Transverse colon (tissue), 4 donors: Measurements from ENCODE around the gene IKZF2. TPM values are rescaled to one million over a fixed set of nuclear protein-coding genes. Genes with fewer than 3 reads are reported as not detected.

Source experiments
- DNase-seq: peaks from one replicate; pipeline ENCODE4 v3.0.0-alpha.2; 2019
- H3K27ac ChIP-seq, 4 donors: fragments of 200-600 bp; sonication (generic); 2 replicates each; pipeline ENCODE4 v1.5.1; 2016 to 2018; ENCODE audit warnings: inconsistent platforms in 4 of 4
- H3K27me3 ChIP-seq: fragments of 200-600 bp; sonication (generic); 2 replicates; pipeline ENCODE4 v1.5.1; 2017; ENCODE audit warnings: inconsistent platforms
- H3K36me3 ChIP-seq, 4 donors: fragments of 200-600 bp; sonication (generic); 2 replicates each; pipeline ENCODE4 v1.5.1; 2017 to 2019; ENCODE audit warnings: inconsistent platforms in 4 of 4
- H3K4me1 ChIP-seq, 4 donors: fragments of 200-600 bp; sonication (generic); 2 replicates each; pipeline ENCODE4 v1.5.1; 2017 to 2020; ENCODE audit warnings: inconsistent platforms in 4 of 4
- H3K4me3 ChIP-seq, 4 donors: fragments of 200-600 bp; sonication (generic); 1 replicate in 1 of 4; 2 replicates in 3 of 4; pipeline versions ENCODE4 v1.5.1 to v1.6.1; 2017 to 2019; ENCODE audit warnings: inconsistent platforms in 4 of 4
- H3K9me3 ChIP-seq, 2 donors: fragments of 200-600 bp; sonication (generic); 2 replicates each; pipeline ENCODE4 v1.5.1; 2017 to 2019; ENCODE audit warnings: inconsistent platforms in 2 of 2
- EP300 ChIP-seq: sonication (generic); formaldehyde crosslinking; IDR thresholded peaks from one replicate; pipeline ENCODE4 v1.6.1; 2017; ENCODE audit warnings: antibody characterized with exemption, low read depth
- POLR2A ChIP-seq: fragments of 450-650 bp; IDR thresholded peaks from one replicate; pipeline ENCODE4 v1.6.1; 2016; ENCODE audit warnings: antibody characterized with exemption, mild to moderate bottlenecking, moderate library complexity
- POLR2AphosphoS5 ChIP-seq, 3 donors: sonication (generic); formaldehyde crosslinking; IDR thresholded peaks; one replicate each; pipeline ENCODE4 v1.6.1; 2016; ENCODE audit warnings: antibody characterized with exemption in 3 of 3
- WGBS, 2 donors: methylation state at CpG; one replicate each; pipeline ENCODE4 v1.1.5; 2018; ENCODE audit warnings: low coverage in 1 of 2; 5-methylcytosine and 5-hydroxymethylcytosine counted together
- in situ Hi-C, 4 donors: fragments of 200-750 bp; cut with MboI; loops; one replicate each; pipeline versions ENCODE4 v1.15.0 to v1.15.1; 2017; ENCODE audit warnings: low sequenced_read_pairs in 3 of 4, low pct_ligation_motif_present in 1 of 4, low pct_unique_long_range_greater_than_20kb in 1 of 4
- intact Hi-C: fragments of 100-400 bp; cut with DNase I; formaldehyde crosslinking; loops from one replicate; pipeline ENCODE4 v1.15.1; 2023; ENCODE audit warnings: low total_unique reads
- total RNA-seq, 4 donors: library from RNA; depleted of rRNA; stranded (reverse); fragments of >200 nt; gene quantifications; one replicate each; pipeline ENCODE4 v1.1.0, GENCODE V29; 2016
- TF ChIP-seq, protein P1 (sequence below), 5 experiments: fragments of 200-600 bp in 3 of 5; fragments of 450-650 bp in 2 of 5; sonication (generic) in 3 of 5; IDR thresholded peaks; 1 replicate in 2 of 5; 2 replicates in 3 of 5; pipeline ENCODE4 v1.5.1; 2016 to 2017; ENCODE audit warnings: antibody characterized with exemption in 5 of 5, inconsistent platforms in 3 of 5, mild to moderate bottlenecking in 2 of 5, moderate library complexity in 1 of 5

IKZF2 gene
- total RNA-seq, 4 donors from 2014 or later, result 1.8 to 15.6 (median 12.3) TPM

DNA sequence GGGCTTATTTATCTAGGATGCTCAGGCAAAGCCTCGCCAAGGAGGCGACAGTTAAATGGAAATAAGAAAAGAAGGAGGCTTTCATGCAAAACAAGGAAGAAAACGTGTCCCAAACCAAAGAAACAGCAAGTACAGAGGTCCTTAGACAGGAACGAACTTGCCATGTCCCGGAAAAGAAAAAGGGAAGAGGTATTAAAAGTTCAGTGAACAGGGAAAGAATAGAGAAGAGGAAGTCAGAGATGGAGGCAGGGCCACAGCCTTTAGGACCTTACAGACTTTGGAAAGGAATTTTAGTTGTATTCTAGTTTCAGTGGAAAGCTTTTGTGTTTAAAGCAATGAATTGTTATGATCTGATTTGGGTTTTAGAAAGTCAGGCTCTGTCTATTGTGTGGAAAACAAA, 22.1 kb downstream of the IKZF2 start:
- H3K4me1 ChIP-seq, result no peaks in the 10 kb centered on the region
- WGBS, 2 donors, result 75 to 83% methylated on average over 5 of the region's 5 CpGs
- no peaks in the 10 kb centered on the region for H3K9me3 ChIP-seq
- TF ChIP-seq, protein P1, sequence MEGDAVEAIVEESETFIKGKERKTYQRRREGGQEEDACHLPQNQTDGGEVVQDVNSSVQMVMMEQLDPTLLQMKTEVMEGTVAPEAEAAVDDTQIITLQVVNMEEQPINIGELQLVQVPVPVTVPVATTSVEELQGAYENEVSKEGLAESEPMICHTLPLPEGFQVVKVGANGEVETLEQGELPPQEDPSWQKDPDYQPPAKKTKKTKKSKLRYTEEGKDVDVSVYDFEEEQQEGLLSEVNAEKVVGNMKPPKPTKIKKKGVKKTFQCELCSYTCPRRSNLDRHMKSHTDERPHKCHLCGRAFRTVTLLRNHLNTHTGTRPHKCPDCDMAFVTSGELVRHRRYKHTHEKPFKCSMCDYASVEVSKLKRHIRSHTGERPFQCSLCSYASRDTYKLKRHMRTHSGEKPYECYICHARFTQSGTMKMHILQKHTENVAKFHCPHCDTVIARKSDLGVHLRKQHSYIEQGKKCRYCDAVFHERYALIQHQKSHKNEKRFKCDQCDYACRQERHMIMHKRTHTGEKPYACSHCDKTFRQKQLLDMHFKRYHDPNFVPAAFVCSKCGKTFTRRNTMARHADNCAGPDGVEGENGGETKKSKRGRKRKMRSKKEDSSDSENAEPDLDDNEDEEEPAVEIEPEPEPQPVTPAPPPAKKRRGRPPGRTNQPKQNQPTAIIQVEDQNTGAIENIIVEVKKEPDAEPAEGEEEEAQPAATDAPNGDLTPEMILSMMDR (IDR thresholded peaks at IDR 0.05), result no peak
- TF ChIP-seq EP300, result no peak
- no peak for TF ChIP-seq POLR2AphosphoS5 (IDR thresholded peaks at IDR 0.05)
- no peak for TF ChIP-seq POLR2A
- no peak overlapping the region for H3K27ac ChIP-seq
- H3K27me3 ChIP-seq, result no peaks in the 10 kb centered on the region
- in situ Hi-C loops, result loop anchor here in 1 of 4 donors (25.0 kb wide), 1 partner anchor 1683 kb away; the partner anchor contains the start of gene BARD1
- no peaks in the 10 kb centered on the region for H3K36me3 ChIP-seq
- intact Hi-C loops, result no loop called here
- no peak for DNase-seq
- no peak overlapping the region for H3K4me3 ChIP-seq

DNA sequence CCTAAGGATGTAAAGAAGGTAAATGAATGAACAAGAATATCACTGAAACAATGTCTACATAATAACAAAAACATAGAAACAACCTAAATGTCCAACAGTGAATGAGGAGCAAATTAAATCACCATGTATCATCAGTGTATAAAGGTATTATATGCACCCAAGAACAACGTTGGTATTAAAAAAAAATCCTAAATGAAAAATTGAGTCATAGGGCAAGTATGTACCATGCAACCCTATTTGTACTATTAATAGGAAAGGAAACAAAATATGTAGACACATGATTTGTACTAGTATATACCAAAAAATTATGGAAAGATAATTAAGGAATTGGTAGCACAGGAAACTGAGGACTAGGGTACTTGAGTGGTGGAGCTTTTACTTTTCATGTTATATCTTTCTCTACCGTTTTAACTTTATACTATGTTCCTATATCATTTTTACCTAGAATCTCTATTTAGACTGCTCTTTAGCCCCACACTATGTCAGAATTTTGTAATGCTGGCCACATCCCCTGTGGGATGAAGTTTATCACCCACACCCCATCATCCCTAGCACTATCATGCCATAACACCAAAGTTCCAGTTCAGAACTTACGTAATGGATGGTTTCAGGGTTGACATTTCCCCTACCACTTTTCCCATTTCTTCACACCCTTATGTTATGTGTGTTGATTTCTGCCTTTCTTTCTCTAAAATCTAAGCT, 25.6 kb downstream of the IKZF2 start:
- TF ChIP-seq, protein P1 (IDR thresholded peaks at IDR 0.05), result no peak
- intact Hi-C loops, result no loop called here
- no peak overlapping the region for H3K27ac ChIP-seq
- no peak overlapping the region for H3K4me3 ChIP-seq
- DNase-seq, result no peak
- H3K27me3 ChIP-seq, result no peaks in the 10 kb centered on the region
- no peaks in the 10 kb centered on the region for H3K36me3 ChIP-seq
- in situ Hi-C loops, result loop anchor here in 1 of 4 donors (25.0 kb wide), 1 partner anchor 1687 kb away; the partner anchor contains the start of gene BARD1
- no peaks in the 10 kb centered on the region for H3K9me3 ChIP-seq
- H3K4me1 ChIP-seq, result peaks cover 0 to 15% (median 7%) of the 10 kb centered on the region in 4 donors
- WGBS, 2 donors, result 74 to 78% methylated on average over 3 of the region's 3 CpGs

DNA sequence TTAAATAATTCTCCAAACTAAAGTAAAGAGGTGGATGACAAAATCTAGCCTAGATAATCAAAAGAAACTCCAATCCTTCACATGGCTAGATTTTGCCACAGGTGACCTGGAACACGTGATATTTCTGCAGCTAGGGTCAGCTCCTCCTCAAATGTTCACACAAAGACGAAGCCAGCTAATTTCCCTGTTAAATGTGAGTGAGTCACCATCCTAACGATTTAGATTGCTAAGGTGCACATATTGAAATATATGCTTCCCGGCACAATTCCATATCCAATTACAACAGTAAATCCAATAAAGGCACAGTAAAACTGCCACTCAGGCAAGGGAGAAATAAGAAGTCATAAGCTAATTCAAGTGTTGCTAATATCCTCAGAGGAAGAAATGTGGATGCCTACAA, 28.7 kb downstream of the IKZF2 start:
- TF ChIP-seq, protein P1 (IDR thresholded peaks at IDR 0.05), result no peak
- TF ChIP-seq POLR2AphosphoS5 (IDR thresholded peaks at IDR 0.05) (no peak), EP300 (no peak), POLR2A (no peak)
- Histone ChIP-seq H3K36me3 (no peaks in the 10 kb centered on the region), H3K27me3 (no peaks in the 10 kb centered on the region), H3K27ac (peak overlapping the region in 1 of 4 donors; percentile 35), H3K4me1 (peaks cover 0 to 18% (median 8%) of the 10 kb centered on the region in 4 donors), H3K4me3 (no peak overlapping the region), H3K9me3 (no peaks in the 10 kb centered on the region)
- intact Hi-C loops, result no loop called here
- DNase-seq, result no peak
- in situ Hi-C loops, result no loop called here
- 59 to 67% methylated on average over 2 to 4 of the region's 4 CpGs for WGBS, 2 donors

DNA sequence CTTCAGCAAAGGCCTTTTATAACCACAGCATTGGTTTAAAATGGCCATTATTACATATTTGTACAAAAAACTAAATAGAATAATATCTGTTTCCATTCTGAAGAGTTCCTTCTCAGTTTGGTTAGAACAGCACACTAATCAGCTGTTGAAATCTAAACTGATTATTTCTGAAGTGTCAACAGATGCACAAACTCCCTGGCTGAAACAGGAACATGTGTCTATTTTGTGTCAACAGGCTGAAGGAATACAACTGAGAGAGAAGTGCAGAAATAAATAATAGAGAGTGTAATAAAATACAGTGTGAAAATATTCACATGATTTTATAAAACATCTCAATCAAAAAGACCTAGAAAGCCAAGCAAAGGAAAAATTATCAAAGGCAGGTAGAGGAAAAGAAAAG, 29.7 kb downstream of the IKZF2 start:
- in situ Hi-C loops (no loop called here), intact Hi-C loops (no loop called here)
- Histone ChIP-seq H3K4me1 (peaks cover 0 to 18% (median 8%) of the 10 kb centered on the region in 4 donors), H3K4me3 (no peak overlapping the region), H3K27ac (no peak overlapping the region), H3K36me3 (no peaks in the 10 kb centered on the region), H3K27me3 (no peaks in the 10 kb centered on the region), H3K9me3 (no peaks in the 10 kb centered on the region)
- DNase-seq, result no peak
- TF ChIP-seq, protein P1 (IDR thresholded peaks at IDR 0.05), result no peak
- no peak for TF ChIP-seq POLR2A
- TF ChIP-seq EP300, result no peak
- TF ChIP-seq POLR2AphosphoS5 (IDR thresholded peaks at IDR 0.05), result no peak
